Measurements from ENCODE around the gene AOX1.

AOX1 gene

GRCh38 chr2:200615247-200615646 lies 29.4 kb downstream of the AOX1 start:
- POLR2A ChIA-PET, result no interaction called here
- H3K4me3 ChIP-seq (ENCODE audit: low read depth, low read length), result no peak overlapping the region
- CTCF ChIA-PET, result interaction anchor here (1.0 to 6.4 kb wide), 8 partner anchors 10 to 642 kb away, joined by 3 to 195 read pairs (median 8); no protein-coding TSS in a partner anchor
- TF ChIP-seq CTCF (IDR thresholded peaks at IDR 0.05; ENCODE audit: insufficient read depth, low read length, missing control alignments), result peak; percentile 17
- DNase-seq (ENCODE audit: low read depth, low spot score), result no peak

GRCh38 chr2:200616193-200616592 lies 30.4 kb downstream of the AOX1 start:
- no peak for DNase-seq (ENCODE audit: low read depth, low spot score)
- TF ChIP-seq CTCF (IDR thresholded peaks at IDR 0.05; ENCODE audit: insufficient read depth, low read length, missing control alignments), result no peak
- no peak overlapping the region for H3K4me3 ChIP-seq (ENCODE audit: low read depth, low read length)
- ChIA-PET POLR2A (interaction anchor here (0.6 kb wide), 1 partner anchor 128 kb away, joined by 3 read pairs; no protein-coding TSS in a partner anchor), CTCF (interaction anchor here (1.0 to 6.4 kb wide), 8 partner anchors 10 to 630 kb away, joined by 3 to 195 read pairs (median 7); partner anchors contain the start of gene AOX1)

- DNase-seq (ENCODE audit: low read depth, low spot score), result no peak
- CTCF ChIA-PET, result interaction anchor here (1.0 to 6.4 kb wide), 7 partner anchors 9 to 95 kb away, joined by 4 to 195 read pairs (median 9); no protein-coding TSS in a partner anchor
- TF ChIP-seq CTCF (IDR thresholded peaks at IDR 0.05; ENCODE audit: insufficient read depth, low read length, missing control alignments), result no peak
- POLR2A ChIA-PET, result no interaction called here
- H3K4me3 ChIP-seq (ENCODE audit: low read depth, low read length), result no peak overlapping the region
These were observed 30.8 kb downstream of the AOX1 start for GRCh38 chr2:200616656-200617055.

GRCh38 chr2:200617156-200618053 lies 31.6 kb downstream of the AOX1 start:
- TF ChIP-seq CTCF (IDR thresholded peaks at IDR 0.05; ENCODE audit: insufficient read depth, low read length, missing control alignments), result no peak
- ChIA-PET CTCF (interaction anchor here (0.7 to 6.4 kb wide), 9 partner anchors 8 to 637 kb away, joined by 3 to 195 read pairs (median 4); partner anchors contain the start of gene AOX1), POLR2A (no interaction called here)
- DNase-seq (ENCODE audit: low read depth, low spot score), result no peak
- no peak overlapping the region for H3K4me3 ChIP-seq (ENCODE audit: low read depth, low read length)

GRCh38 chr2:200618054-200618419 lies 32.2 kb downstream of the AOX1 start:
- ChIA-PET CTCF (interaction anchor here (0.7 to 6.4 kb wide), 11 partner anchors 8 to 638 kb away, joined by 3 to 195 read pairs (median 4); partner anchors contain the start of gene AOX1), POLR2A (no interaction called here)
- DNase-seq (ENCODE audit: low read depth, low spot score), result no peak
- no peak overlapping the region for H3K4me3 ChIP-seq (ENCODE audit: low read depth, low read length)
- no peak for TF ChIP-seq CTCF (IDR thresholded peaks at IDR 0.05; ENCODE audit: insufficient read depth, low read length, missing control alignments)

- peak; percentile 45 for DNase-seq (ENCODE audit: low read depth, low spot score)
- POLR2A ChIA-PET, result no interaction called here
- CTCF ChIA-PET, result interaction anchor here (0.9 to 6.4 kb wide), 9 partner anchors 8 to 117 kb away, joined by 3 to 195 read pairs (median 3); no protein-coding TSS in a partner anchor
- TF ChIP-seq CTCF (IDR thresholded peaks at IDR 0.05; ENCODE audit: insufficient read depth, low read length, missing control alignments), result peak; percentile 36
- H3K4me3 ChIP-seq (ENCODE audit: low read depth, low read length), result no peak overlapping the region
These were observed 32.8 kb downstream of the AOX1 start for GRCh38 chr2:200618590-200619021.
